ENCODE data around the gene ZFP30.

The ZFP30 gene

GRCh38 chr19:37635076-37636056 is 19.9 kb downstream of the ZFP30 start:
- TF ChIP-seq CTCF (IDR thresholded peaks at IDR 0.05; ENCODE audit: control extremely low read depth, extremely low read depth, low read depth, missing control alignments) = no peak
- DNase-seq (ENCODE audit: extremely low spot score) = no peak
- CTCF ChIA-PET = no interaction called here
- POLR2A ChIA-PET = no interaction called here

- ChIA-PET POLR2A (interaction anchor here (1.0 to 1.2 kb wide), 2 partner anchors 126 to 224 kb away, joined by 3 read pairs; partner anchors contain the start of genes ZNF527 and ZNF570), CTCF (interaction anchor here (0.7 to 1.5 kb wide), 4 partner anchors 9 to 278 kb away, joined by 3 to 4 read pairs (median 3); no protein-coding TSS in a partner anchor)
- no peak for DNase-seq (ENCODE audit: extremely low spot score)
- no peak for TF ChIP-seq CTCF (IDR thresholded peaks at IDR 0.05; ENCODE audit: control extremely low read depth, extremely low read depth, low read depth, missing control alignments)
Measured at GRCh38 chr19:37594982-37595382, 60.3 kb downstream of the ZFP30 start.

GRCh38 chr19:37594304-37594981 is 60.8 kb downstream of the ZFP30 start, which contains the start of the genes ZNF540 and ZNF571:
TSS of gene ZNF540 (plus strand) at chr19:37594876. CDS start at chr19:37598448, 3,572 bp downstream.
TSS of gene ZNF571 (minus strand) at chr19:37594792. CDS start at chr19:37586676, 8,116 bp downstream.
- CTCF ChIA-PET = interaction anchor here (0.8 to 1.5 kb wide), 5 partner anchors 10 to 186 kb away, joined by 3 to 4 read pairs (median 3); no protein-coding TSS in a partner anchor
- POLR2A ChIA-PET = interaction anchor here (0.7 to 1.2 kb wide), 3 partner anchors 88 to 224 kb away, joined by 3 read pairs; partner anchors contain the start of genes ZNF527, ZNF570 and ZNF793
- DNase-seq (ENCODE audit: extremely low spot score) = peak; percentile 91
- TF ChIP-seq CTCF (IDR thresholded peaks at IDR 0.05; ENCODE audit: control extremely low read depth, extremely low read depth, low read depth, missing control alignments) = no peak

GRCh38 chr19:37593996-37594303 is 61.3 kb downstream of the ZFP30 start:
- ChIA-PET CTCF (interaction anchor here (1.3 to 1.5 kb wide), 3 partner anchors 10 to 42 kb away, joined by 3 to 4 read pairs (median 4); no protein-coding TSS in a partner anchor), POLR2A (interaction anchor here (0.7 kb wide), 1 partner anchor 88 kb away, joined by 3 read pairs; the partner anchor contains the start of gene ZNF793)
- TF ChIP-seq CTCF (IDR thresholded peaks at IDR 0.05; ENCODE audit: control extremely low read depth, extremely low read depth, low read depth, missing control alignments) = no peak
- DNase-seq (ENCODE audit: extremely low spot score) = no peak

GRCh38 chr19:37583340-37583739 is 71.9 kb downstream of the ZFP30 start:
- TF ChIP-seq CTCF (IDR thresholded peaks at IDR 0.05; ENCODE audit: control extremely low read depth, extremely low read depth, low read depth, missing control alignments) = no peak
- no peak for DNase-seq (ENCODE audit: extremely low spot score)
- CTCF ChIA-PET = interaction anchor here (0.7 to 1.5 kb wide), 2 partner anchors 9 to 11 kb away, joined by 3 read pairs; no protein-coding TSS in a partner anchor
- POLR2A ChIA-PET = no interaction called here

- CTCF ChIA-PET = interaction anchor here (1.2 kb wide), 1 partner anchor 11 kb away, joined by 3 read pairs; no protein-coding TSS in a partner anchor
- DNase-seq (ENCODE audit: extremely low spot score) = no peak
- no peak for TF ChIP-seq CTCF (IDR thresholded peaks at IDR 0.05; ENCODE audit: control extremely low read depth, extremely low read depth, low read depth, missing control alignments)
- POLR2A ChIA-PET = no interaction called here
Measured at GRCh38 chr19:37572203-37572602, 83.1 kb downstream of the ZFP30 start.

All from GM10248 (cell line).